Transverse colon (tissue), 4 donors: ENCODE data around the gene FSTL5. TPM values are rescaled to one million over a fixed set of nuclear protein-coding genes. Genes with fewer than 3 reads are reported as not detected.

ENCODE experiments used
- DNase-seq: peaks from one replicate; pipeline ENCODE4 v3.0.0-alpha.2; 2019
- H3K27ac ChIP-seq, 4 donors: fragments of 200-600 bp; sonication (generic); 2 replicates each; pipeline ENCODE4 v1.5.1; 2016 to 2018; ENCODE audit warnings: inconsistent platforms in 4 of 4
- H3K27me3 ChIP-seq: fragments of 200-600 bp; sonication (generic); 2 replicates; pipeline ENCODE4 v1.5.1; 2017; ENCODE audit warnings: inconsistent platforms
- H3K36me3 ChIP-seq, 4 donors: fragments of 200-600 bp; sonication (generic); 2 replicates each; pipeline ENCODE4 v1.5.1; 2017 to 2019; ENCODE audit warnings: inconsistent platforms in 4 of 4
- H3K4me1 ChIP-seq, 4 donors: fragments of 200-600 bp; sonication (generic); 2 replicates each; pipeline ENCODE4 v1.5.1; 2017 to 2020; ENCODE audit warnings: inconsistent platforms in 4 of 4
- H3K4me3 ChIP-seq, 4 donors: fragments of 200-600 bp; sonication (generic); 1 replicate in 1 of 4; 2 replicates in 3 of 4; pipeline versions ENCODE4 v1.5.1 to v1.6.1; 2017 to 2019; ENCODE audit warnings: inconsistent platforms in 4 of 4
- H3K9me3 ChIP-seq, 2 donors: fragments of 200-600 bp; sonication (generic); 2 replicates each; pipeline ENCODE4 v1.5.1; 2017 to 2019; ENCODE audit warnings: inconsistent platforms in 2 of 2
- CTCF ChIP-seq, 5 experiments: fragments of 200-600 bp in 3 of 5; fragments of 450-650 bp in 2 of 5; sonication (generic) in 3 of 5; IDR thresholded peaks; 1 replicate in 2 of 5; 2 replicates in 3 of 5; pipeline ENCODE4 v1.5.1; 2016 to 2017; ENCODE audit warnings: antibody characterized with exemption in 5 of 5, inconsistent platforms in 3 of 5, mild to moderate bottlenecking in 2 of 5, moderate library complexity in 1 of 5
- EP300 ChIP-seq: sonication (generic); formaldehyde crosslinking; IDR thresholded peaks from one replicate; pipeline ENCODE4 v1.6.1; 2017; ENCODE audit warnings: antibody characterized with exemption, low read depth
- POLR2A ChIP-seq: fragments of 450-650 bp; IDR thresholded peaks from one replicate; pipeline ENCODE4 v1.6.1; 2016; ENCODE audit warnings: antibody characterized with exemption, mild to moderate bottlenecking, moderate library complexity
- POLR2AphosphoS5 ChIP-seq, 3 donors: sonication (generic); formaldehyde crosslinking; IDR thresholded peaks; one replicate each; pipeline ENCODE4 v1.6.1; 2016; ENCODE audit warnings: antibody characterized with exemption in 3 of 3
- WGBS, 2 donors: methylation state at CpG; one replicate each; pipeline ENCODE4 v1.1.5; 2018; ENCODE audit warnings: low coverage in 1 of 2; 5-methylcytosine and 5-hydroxymethylcytosine counted together
- in situ Hi-C, 4 donors: fragments of 200-750 bp; cut with MboI; loops; one replicate each; pipeline versions ENCODE4 v1.15.0 to v1.15.1; 2017; ENCODE audit warnings: low sequenced_read_pairs in 3 of 4, low pct_ligation_motif_present in 1 of 4, low pct_unique_long_range_greater_than_20kb in 1 of 4
- intact Hi-C: fragments of 100-400 bp; cut with DNase I; formaldehyde crosslinking; loops from one replicate; pipeline ENCODE4 v1.15.1; 2023; ENCODE audit warnings: low total_unique reads
- total RNA-seq, 4 donors: library from RNA; depleted of rRNA; stranded (reverse); fragments of >200 nt; gene quantifications; one replicate each; pipeline ENCODE4 v1.1.0, GENCODE V29; 2016

FSTL5 gene
- total RNA-seq, 4 donors from 2014 or later = 0.14 to 0.16 TPM; not detected in 2

- no peaks in the 10 kb centered on the region for H3K27me3 ChIP-seq
Observed at GRCh38 chr4:162017863-162018262, 145.9 kb downstream of the FSTL5 start.

GRCh38 chr4:162016991-162017390, 146.8 kb downstream of the FSTL5 start:
- 80 to 90% methylated on average over 1 to 2 of the region's 2 CpGs for WGBS, 2 donors
- no peak for DNase-seq
- Histone ChIP-seq H3K4me1 (no peaks in the 10 kb centered on the region), H3K9me3 (no peaks in the 10 kb centered on the region), H3K4me3 (no peak overlapping the region), H3K27me3 (no peaks in the 10 kb centered on the region), H3K27ac (no peak overlapping the region), H3K36me3 (no peaks in the 10 kb centered on the region)
- TF ChIP-seq EP300 (no peak), POLR2A (no peak), CTCF (IDR thresholded peaks at IDR 0.05) (no peak), POLR2AphosphoS5 (IDR thresholded peaks at IDR 0.05) (no peak)
- in situ Hi-C loops (no loop called here), intact Hi-C loops (no loop called here)

More at GRCh38 chr4:162017863-162018262, 145.9 kb downstream of the FSTL5 start:
- Histone ChIP-seq H3K36me3 (no peaks in the 10 kb centered on the region), H3K4me3 (no peak overlapping the region), H3K4me1 (no peaks in the 10 kb centered on the region), H3K9me3 (no peaks in the 10 kb centered on the region), H3K27ac (no peak overlapping the region)
- intact Hi-C loops = no loop called here
- WGBS, 2 donors = 46 to 82% methylated on average over 1 to 2 of the region's 2 CpGs
- no peak for DNase-seq
- TF ChIP-seq CTCF (IDR thresholded peaks at IDR 0.05) (no peak), POLR2AphosphoS5 (IDR thresholded peaks at IDR 0.05) (no peak)
- in situ Hi-C loops = no loop called here

DNA sequence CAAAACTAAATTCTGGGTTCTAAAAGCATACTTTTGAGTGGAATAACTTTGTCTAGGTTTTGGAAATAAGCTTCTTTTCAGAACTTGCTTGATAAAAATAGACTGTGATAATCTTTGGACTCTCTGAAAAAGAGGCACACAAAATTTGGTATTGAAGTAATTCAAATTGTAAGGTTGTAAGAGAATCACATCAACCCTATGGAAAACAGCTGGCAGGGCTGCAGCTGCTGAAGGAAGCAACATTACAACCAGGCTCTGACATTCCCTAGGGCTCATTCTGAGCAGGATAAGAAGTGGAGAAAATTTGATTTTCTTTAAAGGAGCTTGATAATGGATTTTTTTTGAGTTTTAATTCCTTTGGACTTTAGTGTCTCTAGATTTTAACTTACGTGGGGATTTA, 147.6 kb downstream of the FSTL5 start:
- Histone ChIP-seq H3K4me3 (no peak overlapping the region), H3K27ac (no peak overlapping the region), H3K9me3 (no peaks in the 10 kb centered on the region), H3K36me3 (no peaks in the 10 kb centered on the region), H3K27me3 (no peaks in the 10 kb centered on the region), H3K4me1 (no peaks in the 10 kb centered on the region)
- TF ChIP-seq CTCF (IDR thresholded peaks at IDR 0.05) (no peak), POLR2AphosphoS5 (IDR thresholded peaks at IDR 0.05) (no peak), POLR2A (no peak), EP300 (no peak)
- WGBS, 2 donors = 0% methylated on average over 1 of the region's 1 CpG
- intact Hi-C loops = no loop called here
- DNase-seq = no peak
- in situ Hi-C loops = no loop called here

DNA sequence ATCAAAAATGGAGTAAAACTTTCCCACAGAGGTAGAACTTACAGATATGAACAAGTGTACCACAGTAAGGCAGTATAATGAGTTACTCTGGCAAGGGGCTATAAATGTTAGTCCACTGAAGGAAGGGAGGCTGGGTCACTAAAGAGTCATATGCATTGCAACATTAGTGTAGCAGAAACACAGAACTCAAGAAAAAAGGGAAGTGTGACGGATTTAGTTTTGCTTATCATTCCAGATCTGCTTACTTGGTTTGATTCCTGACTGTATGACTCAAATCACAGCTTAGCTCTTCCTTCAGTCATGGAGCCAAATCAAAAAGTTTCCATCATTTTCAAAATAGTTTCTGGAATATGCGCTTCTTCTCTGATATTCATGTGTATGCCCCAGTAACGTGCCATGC, 148.7 kb downstream of the FSTL5 start:
- no peaks in the 10 kb centered on the region for H3K4me1 ChIP-seq
- no peak for DNase-seq
- TF ChIP-seq POLR2AphosphoS5 (IDR thresholded peaks at IDR 0.05) (no peak), EP300 (no peak), POLR2A (no peak), CTCF (IDR thresholded peaks at IDR 0.05) (no peak)
- in situ Hi-C loops = no loop called here
- H3K27me3 ChIP-seq = no peaks in the 10 kb centered on the region
- H3K36me3 ChIP-seq = no peaks in the 10 kb centered on the region
- H3K9me3 ChIP-seq = no peaks in the 10 kb centered on the region
- no peak overlapping the region for H3K27ac ChIP-seq
- no peak overlapping the region for H3K4me3 ChIP-seq
- intact Hi-C loops = no loop called here
- WGBS, 2 donors = 61 to 73% methylated on average over 3 of the region's 3 CpGs
